ENCODE results near the gene ERVK3-1.

DNA sequence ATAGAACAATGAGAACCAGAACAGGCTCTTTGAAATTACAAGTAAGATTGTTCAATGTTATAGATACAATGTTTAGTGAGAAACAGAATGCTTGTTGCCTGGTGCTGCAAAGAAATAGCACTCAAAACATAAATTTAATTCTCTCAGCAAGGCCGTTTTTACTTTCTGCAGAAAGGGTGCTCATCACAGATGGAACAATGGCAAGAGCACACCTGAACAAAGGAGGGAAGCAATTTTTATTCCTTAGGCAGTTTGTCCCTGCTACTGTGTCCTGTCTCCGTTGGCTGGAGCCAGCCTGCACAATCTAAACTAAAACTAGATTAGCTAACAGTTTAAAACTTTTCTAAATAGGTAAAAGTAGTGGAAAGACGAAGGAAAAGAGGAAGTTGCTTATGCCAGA, 36.8 kb upstream of the ERVK3-1 start:
- no peak for TF ChIP-seq POLR2A (IDR thresholded peaks at IDR 0.05; ENCODE audit: control extremely low read depth in 1 of 2, low read depth in 2 of 2, low read length in 2 of 2)
- TF ChIP-seq GTF2F1 (IDR thresholded peaks at IDR 0.05; ENCODE audit: borderline replicate concordance, low read depth, low read length): no peak
- no peak for TF ChIP-seq JUND (IDR thresholded peaks at IDR 0.05; ENCODE audit: low read length)
- no peak for TF ChIP-seq EP300 (IDR thresholded peaks at IDR 0.05; ENCODE audit: borderline replicate concordance in 1 of 2, low read depth in 2 of 2, low read length in 2 of 2)
